Peyer's patch (tissue), 4 donors: Measurements from ENCODE around the gene ENPP1. TPM values are rescaled to one million over a fixed set of nuclear protein-coding genes. Genes with fewer than 3 reads are reported as not detected.

Experiments used
- DNase-seq, 3 donors: peaks; one replicate each; pipeline ENCODE4 v3.0.0-alpha.2; 2017 to 2019
- H3K27ac ChIP-seq, 4 donors: fragments of 200-600 bp; sonication (generic); one replicate each; pipeline ENCODE4 v1.5.1; 2016 to 2019
- H3K27me3 ChIP-seq, 2 donors: fragments of 200-600 bp; sonication (generic); one replicate each; pipeline ENCODE4 v1.5.1; 2019
- H3K36me3 ChIP-seq, 3 donors: fragments of 200-600 bp; sonication (generic); one replicate each; pipeline ENCODE4 v1.5.1; 2016 to 2019
- H3K4me1 ChIP-seq, 4 donors: fragments of 200-600 bp; sonication (generic); one replicate each; pipeline ENCODE4 v1.5.1; 2016 to 2019
- H3K4me3 ChIP-seq, 4 donors: fragments of 200-600 bp; sonication (generic); 1 replicate in 3 of 4; 2 replicates in 1 of 4; pipeline ENCODE4 v1.5.1; 2016 to 2019; ENCODE audit warnings: mild to moderate bottlenecking in 1 of 4
- H3K9me3 ChIP-seq, 4 donors: fragments of 200-600 bp; sonication (generic); one replicate each; pipeline ENCODE4 v1.5.1; 2016 to 2019; ENCODE audit warnings: mild to moderate bottlenecking in 1 of 4
- CTCF ChIP-seq, 6 experiments: fragments of 450-650 bp in 4 of 6; fragments of 200-600 bp in 2 of 6; sonication (generic) in 1 of 6; IDR thresholded peaks; one replicate each; pipeline ENCODE4 v1.5.1; 2017 to 2019; ENCODE audit warnings: antibody characterized with exemption in 6 of 6, mild to moderate bottlenecking in 3 of 6, moderate library complexity in 1 of 6
- POLR2A ChIP-seq, 2 donors: fragments of 450-650 bp; IDR thresholded peaks; one replicate each; pipeline ENCODE4 v1.5.1; 2017; ENCODE audit warnings: antibody characterized with exemption in 2 of 2, mild to moderate bottlenecking in 2 of 2, moderate library complexity in 2 of 2
- total RNA-seq, 4 donors: library from RNA; depleted of rRNA; stranded (reverse); fragments of >200 nt; gene quantifications; one replicate each; pipeline ENCODE4 v1.1.0, GENCODE V29; 2016

The ENPP1 gene
- total RNA-seq, 4 donors from 2014 or later, result 1.7 to 9.4 (median 7.1) TPM

- H3K27ac ChIP-seq, result no peak overlapping the region
- H3K36me3 ChIP-seq, result no peaks in the 10 kb centered on the region
- H3K27me3 ChIP-seq, result no peaks in the 10 kb centered on the region
- TF ChIP-seq CTCF (IDR thresholded peaks at IDR 0.05) (no peak), POLR2A (IDR thresholded peaks at IDR 0.05) (no peak)
- H3K4me3 ChIP-seq, result no peak overlapping the region
- no peak for DNase-seq
- no peaks in the 10 kb centered on the region for H3K9me3 ChIP-seq
- H3K4me1 ChIP-seq, result no peaks in the 10 kb centered on the region
Measured at GRCh38 chr6:131916847-131917246, 109.0 kb downstream of the ENPP1 start.

GRCh38 chr6:131917318-131917717, 109.5 kb downstream of the ENPP1 start:
- Histone ChIP-seq H3K27me3 (no peaks in the 10 kb centered on the region), H3K36me3 (no peaks in the 10 kb centered on the region), H3K4me3 (no peak overlapping the region), H3K27ac (no peak overlapping the region), H3K4me1 (no peaks in the 10 kb centered on the region), H3K9me3 (no peaks in the 10 kb centered on the region)
- no peak for DNase-seq
- TF ChIP-seq CTCF (IDR thresholded peaks at IDR 0.05), result no peak
- TF ChIP-seq POLR2A (IDR thresholded peaks at IDR 0.05), result no peak

- DNase-seq, result no peak
- Histone ChIP-seq H3K27ac (no peak overlapping the region), H3K4me3 (no peak overlapping the region), H3K27me3 (no peaks in the 10 kb centered on the region), H3K4me1 (no peaks in the 10 kb centered on the region), H3K36me3 (no peaks in the 10 kb centered on the region), H3K9me3 (no peaks in the 10 kb centered on the region)
- TF ChIP-seq POLR2A (IDR thresholded peaks at IDR 0.05), result no peak
- TF ChIP-seq CTCF (IDR thresholded peaks at IDR 0.05), result no peak
Measured at GRCh38 chr6:131917763-131918649, 110.2 kb downstream of the ENPP1 start.

GRCh38 chr6:131918650-131919355, 111.0 kb downstream of the ENPP1 start:
- DNase-seq, result no peak
- no peaks in the 10 kb centered on the region for H3K4me1 ChIP-seq
- H3K4me3 ChIP-seq, result no peak overlapping the region
- H3K27ac ChIP-seq, result no peak overlapping the region
- peaks cover 0 to 4% (median 0%) of the 10 kb centered on the region in 4 donors for H3K9me3 ChIP-seq
- TF ChIP-seq POLR2A (IDR thresholded peaks at IDR 0.05) (no peak), CTCF (IDR thresholded peaks at IDR 0.05) (no peak)
- H3K27me3 ChIP-seq, result no peaks in the 10 kb centered on the region
- H3K36me3 ChIP-seq, result no peaks in the 10 kb centered on the region

GRCh38 chr6:131920656-131921055, 112.8 kb downstream of the ENPP1 start:
- H3K27me3 ChIP-seq, result no peaks in the 10 kb centered on the region
- no peak overlapping the region for H3K4me3 ChIP-seq
- H3K4me1 ChIP-seq, result no peaks in the 10 kb centered on the region
- H3K36me3 ChIP-seq, result no peaks in the 10 kb centered on the region
- TF ChIP-seq POLR2A (IDR thresholded peaks at IDR 0.05) (no peak), CTCF (IDR thresholded peaks at IDR 0.05) (no peak)
- no peak for DNase-seq
- no peak overlapping the region for H3K27ac ChIP-seq
- H3K9me3 ChIP-seq, result peaks cover 0 to 5% (median 0%) of the 10 kb centered on the region in 4 donors
